ENCODE data around the gene MTSS2.

MTSS2 gene

DNA sequence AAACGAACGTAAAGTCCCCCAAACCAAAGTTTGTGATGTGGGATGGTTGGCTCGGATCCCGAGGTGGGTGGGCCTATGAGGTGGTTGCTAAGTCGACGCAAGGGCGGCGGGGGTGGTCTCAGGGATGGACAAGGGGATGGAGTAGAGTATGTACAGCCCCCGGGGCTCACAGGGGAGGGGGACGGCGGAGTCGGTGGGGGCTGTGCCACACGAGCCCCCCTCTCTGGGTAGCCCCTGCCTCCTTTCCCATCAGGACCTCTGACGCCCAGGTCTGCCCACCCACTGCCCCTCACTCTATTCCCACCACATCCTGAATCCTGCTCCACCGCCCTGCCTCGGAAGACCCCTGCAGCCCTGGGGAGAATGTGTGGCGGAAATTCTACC lies 24.3 kb downstream of the MTSS2 start:
- Histone ChIP-seq H3K27me3 (ENCODE audit: insufficient read depth, low read length) (no peaks in the 10 kb centered on the region), H3K9ac (ENCODE audit: low read depth, low read length) (no peak overlapping the region), H3K36me3 (ENCODE audit: insufficient read depth, low read length) (peaks cover 27% of the 10 kb centered on the region), H3K4me3 (ENCODE audit: low read length) (no peak overlapping the region), H3K9me3 (ENCODE audit: insufficient read depth, low read depth, low read length) (no peaks in the 10 kb centered on the region), H3K4me1 (ENCODE audit: insufficient read depth, low read length) (no peaks in the 10 kb centered on the region), H3K27ac (ENCODE audit: low read depth, low read length) (no peak overlapping the region)
- WGBS: 87% methylated on average over 17 of the region's 17 CpGs

GRCh38 chr16:70660672-70661350 lies 25.0 kb downstream of the MTSS2 start:
- H3K9me3 ChIP-seq (ENCODE audit: insufficient read depth, low read depth, low read length): no peaks in the 10 kb centered on the region
- H3K27ac ChIP-seq (ENCODE audit: low read depth, low read length): no peak overlapping the region
- H3K36me3 ChIP-seq (ENCODE audit: insufficient read depth, low read length): peaks cover 20% of the 10 kb centered on the region
- H3K27me3 ChIP-seq (ENCODE audit: insufficient read depth, low read length): no peaks in the 10 kb centered on the region
- no peak overlapping the region for H3K9ac ChIP-seq (ENCODE audit: low read depth, low read length)
- H3K4me1 ChIP-seq (ENCODE audit: insufficient read depth, low read length): no peaks in the 10 kb centered on the region
- H3K4me3 ChIP-seq (ENCODE audit: low read length): no peak overlapping the region
- 86% methylated on average over 5 of the region's 7 CpGs for WGBS

DNA sequence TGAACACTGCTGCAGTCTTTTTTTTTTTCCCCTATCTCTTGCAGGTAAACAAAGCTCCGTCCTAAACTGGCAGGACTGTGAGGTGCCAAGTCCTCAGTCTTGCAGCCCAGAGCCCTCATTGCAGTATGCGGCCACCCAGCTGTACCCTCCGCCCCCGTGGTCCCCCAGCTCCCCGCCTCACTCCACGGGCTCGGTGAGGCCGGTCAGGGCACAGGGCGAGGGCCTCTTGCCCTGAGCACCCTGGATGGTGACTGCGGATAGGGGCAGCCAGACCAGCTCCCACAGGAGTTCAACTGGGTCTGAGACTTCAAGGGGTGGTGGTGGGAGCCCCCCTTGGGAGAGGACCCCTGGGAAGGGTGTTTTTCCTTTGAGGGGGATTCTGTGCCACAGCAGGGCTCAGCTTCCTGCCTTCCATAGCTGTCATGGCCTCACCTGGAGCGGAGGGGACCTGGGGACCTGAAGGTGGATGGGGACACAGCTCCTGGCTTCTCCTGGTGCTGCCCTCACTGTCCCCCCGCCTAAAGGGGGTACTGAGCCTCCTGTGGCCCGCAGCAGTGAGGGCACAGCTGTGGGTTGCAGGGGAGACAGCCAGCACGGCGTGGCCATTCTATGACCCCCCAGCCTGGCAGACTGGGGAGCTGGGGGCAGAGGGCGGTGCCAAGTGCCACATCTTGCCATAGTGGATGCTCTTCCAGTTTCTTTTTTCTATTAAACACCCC lies 25.7 kb downstream of the MTSS2 start:
- no peaks in the 10 kb centered on the region for H3K4me1 ChIP-seq (ENCODE audit: insufficient read depth, low read length)
- H3K27ac ChIP-seq (ENCODE audit: low read depth, low read length): no peak overlapping the region
- WGBS: 91% methylated on average over 16 of the region's 16 CpGs

GRCh38 chr16:70659546-70659945 lies 26.3 kb downstream of the MTSS2 start:
- Histone ChIP-seq H3K27ac (ENCODE audit: low read depth, low read length) (no peak overlapping the region), H3K4me1 (ENCODE audit: insufficient read depth, low read length) (no peaks in the 10 kb centered on the region), H3K9me3 (ENCODE audit: insufficient read depth, low read depth, low read length) (no peaks in the 10 kb centered on the region), H3K9ac (ENCODE audit: low read depth, low read length) (no peak overlapping the region), H3K36me3 (ENCODE audit: insufficient read depth, low read length) (peaks cover 12% of the 10 kb centered on the region), H3K27me3 (ENCODE audit: insufficient read depth, low read length) (no peaks in the 10 kb centered on the region), H3K4me3 (ENCODE audit: low read length) (no peak overlapping the region)
- 93% methylated on average over 12 of the region's 12 CpGs for WGBS

More for the DNA sequence above, 25.7 kb downstream of the MTSS2 start:
- H3K4me3 ChIP-seq (ENCODE audit: low read length): no peak overlapping the region
- H3K27me3 ChIP-seq (ENCODE audit: insufficient read depth, low read length): no peaks in the 10 kb centered on the region
- no peak overlapping the region for H3K9ac ChIP-seq (ENCODE audit: low read depth, low read length)
- H3K36me3 ChIP-seq (ENCODE audit: insufficient read depth, low read length): peaks cover 14% of the 10 kb centered on the region
- H3K9me3 ChIP-seq (ENCODE audit: insufficient read depth, low read depth, low read length): no peaks in the 10 kb centered on the region

DNA sequence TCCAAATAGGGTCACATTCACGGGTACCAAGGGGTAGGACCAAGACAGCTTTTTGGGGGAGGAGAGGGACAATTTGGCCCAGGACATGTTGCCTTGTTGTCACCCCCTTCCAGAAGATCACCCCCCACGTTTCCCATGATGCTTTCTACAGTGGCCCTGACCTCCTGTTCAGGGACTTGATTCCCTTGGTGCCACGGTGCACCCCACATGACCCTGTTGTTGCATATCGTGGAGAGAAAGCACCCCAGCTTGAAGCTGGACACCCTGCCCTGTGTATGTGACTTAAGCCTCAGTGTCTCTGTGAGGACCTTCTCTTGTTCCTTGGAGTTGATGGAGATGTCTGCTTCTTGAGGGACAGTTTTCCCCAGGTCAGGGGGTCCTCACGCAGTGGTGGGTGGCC lies 26.9 kb downstream of the MTSS2 start:
- Histone ChIP-seq H3K27ac (ENCODE audit: low read depth, low read length) (no peak overlapping the region), H3K4me3 (ENCODE audit: low read length) (no peak overlapping the region), H3K9ac (ENCODE audit: low read depth, low read length) (no peak overlapping the region), H3K27me3 (ENCODE audit: insufficient read depth, low read length) (no peaks in the 10 kb centered on the region), H3K4me1 (ENCODE audit: insufficient read depth, low read length) (no peaks in the 10 kb centered on the region), H3K9me3 (ENCODE audit: insufficient read depth, low read depth, low read length) (no peaks in the 10 kb centered on the region), H3K36me3 (ENCODE audit: insufficient read depth, low read length) (peaks cover 5% of the 10 kb centered on the region; the same call in 1 of the 2 replicates)
- WGBS: 96% methylated on average over 5 of the region's 5 CpGs

- H3K27ac ChIP-seq (ENCODE audit: low read depth, low read length): no peak overlapping the region
- WGBS: 94% methylated on average over 7 of the region's 7 CpGs
- no peaks in the 10 kb centered on the region for H3K9me3 ChIP-seq (ENCODE audit: insufficient read depth, low read depth, low read length)
- H3K27me3 ChIP-seq (ENCODE audit: insufficient read depth, low read length): no peaks in the 10 kb centered on the region
- H3K36me3 ChIP-seq (ENCODE audit: insufficient read depth, low read length): no peaks in the 10 kb centered on the region
- no peaks in the 10 kb centered on the region for H3K4me1 ChIP-seq (ENCODE audit: insufficient read depth, low read length)
- H3K4me3 ChIP-seq (ENCODE audit: low read length): no peak overlapping the region
- H3K9ac ChIP-seq (ENCODE audit: low read depth, low read length): no peak overlapping the region
These were observed 27.9 kb downstream of the MTSS2 start for GRCh38 chr16:70657956-70658355.

- 87% methylated on average over 22 of the region's 22 CpGs for WGBS
- no peak overlapping the region for H3K4me3 ChIP-seq (ENCODE audit: low read length)
- H3K36me3 ChIP-seq (ENCODE audit: insufficient read depth, low read length): no peaks in the 10 kb centered on the region
- no peak overlapping the region for H3K27ac ChIP-seq (ENCODE audit: low read depth, low read length)
- H3K27me3 ChIP-seq (ENCODE audit: insufficient read depth, low read length): no peaks in the 10 kb centered on the region
- H3K4me1 ChIP-seq (ENCODE audit: insufficient read depth, low read length): no peaks in the 10 kb centered on the region
- H3K9me3 ChIP-seq (ENCODE audit: insufficient read depth, low read depth, low read length): no peaks in the 10 kb centered on the region
- H3K9ac ChIP-seq (ENCODE audit: low read depth, low read length): no peak overlapping the region
These were observed 29.1 kb downstream of the MTSS2 start for GRCh38 chr16:70656712-70657263.

DNA sequence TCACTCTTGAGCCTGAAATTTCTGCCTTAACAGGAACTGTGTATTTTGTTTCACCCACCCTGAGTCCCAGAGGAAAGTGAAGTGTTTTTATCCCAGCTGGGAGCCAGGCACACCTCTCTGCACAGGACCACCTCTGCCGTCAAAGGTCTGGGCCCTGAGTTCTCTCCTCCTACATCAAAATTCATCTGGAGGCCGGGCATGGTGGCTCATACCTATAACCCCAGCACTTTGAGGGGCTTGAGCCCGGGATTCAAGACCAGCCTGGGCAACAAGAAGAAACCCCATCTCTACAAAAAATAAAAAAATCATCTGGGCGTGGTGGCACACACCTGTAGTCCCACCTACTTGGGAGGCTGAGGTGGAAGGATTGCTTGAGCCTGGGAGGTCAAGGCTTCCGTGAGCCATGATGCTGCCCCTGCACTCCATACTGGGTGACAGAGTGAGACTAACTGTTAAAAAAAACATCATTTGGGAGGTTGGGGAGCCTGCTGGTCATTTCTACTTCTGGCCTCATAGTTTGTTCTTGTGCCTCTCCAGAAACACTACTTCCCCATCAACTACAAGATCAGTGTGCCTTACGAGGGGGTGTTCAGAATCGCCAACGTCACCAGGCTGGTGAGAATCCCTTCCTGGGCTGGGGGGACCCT lies 29.7 kb downstream of the MTSS2 start:
- H3K36me3 ChIP-seq (ENCODE audit: insufficient read depth, low read length): no peaks in the 10 kb centered on the region
- H3K27ac ChIP-seq (ENCODE audit: low read depth, low read length): no peak overlapping the region
- H3K9ac ChIP-seq (ENCODE audit: low read depth, low read length): no peak overlapping the region
- WGBS: 94% methylated on average over 8 of the region's 8 CpGs
- H3K4me3 ChIP-seq (ENCODE audit: low read length): no peak overlapping the region
- no peaks in the 10 kb centered on the region for H3K9me3 ChIP-seq (ENCODE audit: insufficient read depth, low read depth, low read length)
- H3K4me1 ChIP-seq (ENCODE audit: insufficient read depth, low read length): no peaks in the 10 kb centered on the region
- H3K27me3 ChIP-seq (ENCODE audit: insufficient read depth, low read length): no peaks in the 10 kb centered on the region

- Histone ChIP-seq H3K9ac (ENCODE audit: low read depth, low read length) (no peak overlapping the region), H3K4me3 (ENCODE audit: low read length) (no peak overlapping the region), H3K27ac (ENCODE audit: low read depth, low read length) (no peak overlapping the region)
These were observed 31.8 kb downstream of the MTSS2 start for GRCh38 chr16:70653809-70654771.

DNA sequence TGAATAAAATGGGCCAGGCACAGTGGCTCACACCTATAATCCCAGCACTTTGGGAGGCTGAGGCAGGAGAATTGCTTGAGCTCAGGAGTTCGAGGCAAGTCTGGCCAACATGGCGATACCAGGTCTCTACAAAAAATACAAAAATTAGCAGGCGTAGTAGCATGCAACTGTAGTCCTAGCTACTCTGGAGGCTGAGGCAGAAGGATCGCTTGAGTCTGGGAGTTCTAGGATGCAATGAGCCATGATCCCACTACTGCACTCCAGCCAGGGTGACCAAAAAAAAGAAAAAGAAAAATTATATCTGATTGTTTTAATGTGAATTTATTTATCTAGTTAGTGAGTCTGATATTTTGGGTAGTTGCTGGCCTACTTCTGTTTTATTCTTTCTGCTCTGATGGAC lies 32.4 kb downstream of the MTSS2 start:
- no peaks in the 10 kb centered on the region for H3K4me1 ChIP-seq (ENCODE audit: insufficient read depth, low read length)
- no peak overlapping the region for H3K4me3 ChIP-seq (ENCODE audit: low read length)
- WGBS: 87% methylated on average over 4 of the region's 4 CpGs
- no peak overlapping the region for H3K27ac ChIP-seq (ENCODE audit: low read depth, low read length)
- H3K9ac ChIP-seq (ENCODE audit: low read depth, low read length): no peak overlapping the region
- H3K36me3 ChIP-seq (ENCODE audit: insufficient read depth, low read length): no peaks in the 10 kb centered on the region
- H3K9me3 ChIP-seq (ENCODE audit: insufficient read depth, low read depth, low read length): peaks cover 3% of the 10 kb centered on the region; the same call in 1 of the 2 replicates
- no peaks in the 10 kb centered on the region for H3K27me3 ChIP-seq (ENCODE audit: insufficient read depth, low read length)

More at GRCh38 chr16:70653809-70654771, 31.8 kb downstream of the MTSS2 start:
- H3K4me1 ChIP-seq (ENCODE audit: insufficient read depth, low read length): no peaks in the 10 kb centered on the region
- no peaks in the 10 kb centered on the region for H3K9me3 ChIP-seq (ENCODE audit: insufficient read depth, low read depth, low read length)
- 71% methylated on average over 35 of the region's 35 CpGs for WGBS
- no peaks in the 10 kb centered on the region for H3K27me3 ChIP-seq (ENCODE audit: insufficient read depth, low read length)
- H3K36me3 ChIP-seq (ENCODE audit: insufficient read depth, low read length): no peaks in the 10 kb centered on the region

Measured in HUES64 (cell line).